OCI-LY3 (cell line): Measurements from ENCODE around the gene PPIP5K1.

ENCODE experiments used
- H2AFZ ChIP-seq: fragments of 200-600, 300-600 bp; shearing (Covaris generic); 2 replicates; pipeline ENCODE4 v1.6.0; 2014; ENCODE audit warnings: antibody characterized with exemption, low read depth, low read length
- H3K27ac ChIP-seq: fragments of 200-600, 300-600 bp; sonication (generic); 2 replicates; pipeline ENCODE4 v1.5.1; 2014; ENCODE audit warnings: mild to moderate bottlenecking, low read length, moderate library complexity, mixed read lengths
- H3K27me3 ChIP-seq: fragments of 200-600, 300-600 bp; sonication (generic); 2 replicates; pipeline ENCODE4 v1.6.1; 2014; ENCODE audit warnings: low read depth, low read length, mixed read lengths
- H3K36me3 ChIP-seq: fragments of 200-600, 300-600 bp; sonication (generic); replicated peaks from 2 replicates; pipeline ENCODE3; 2014; ENCODE audit warnings: low read depth, low read length, mixed read lengths
- H3K4me1 ChIP-seq: fragments of 300-600, 200-600 bp; sonication (generic); 2 replicates; pipeline ENCODE4 v1.6.1; 2014; ENCODE audit warnings: low read length, mixed read lengths
- H3K4me2 ChIP-seq: fragments of 200-600, 300-600 bp; sonication (generic); 2 replicates; pipeline ENCODE4 v1.6.1; 2014; ENCODE audit warnings: low read length, mixed read lengths
- H3K4me3 ChIP-seq: fragments of 300-600, 200-600 bp; sonication (generic); 2 replicates; pipeline ENCODE4 v1.5.1; 2014; ENCODE audit warnings: antibody characterized with exemption, mild to moderate bottlenecking, low read length, moderate library complexity
- H3K79me2 ChIP-seq: fragments of 300-600, 200-600 bp; shearing (Covaris generic); 2 replicates; pipeline ENCODE4 v1.6.1; 2014; ENCODE audit warnings: mild to moderate bottlenecking, low read length, mixed read lengths
- H3K9ac ChIP-seq: fragments of 300-600, 200-600 bp; shearing (Covaris generic); 2 replicates; pipeline ENCODE4 v1.6.0; 2014; ENCODE audit warnings: mild to moderate bottlenecking, low read length, moderate library complexity
- H3K9me3 ChIP-seq: fragments of 200-600, 300-600 bp; shearing (Covaris generic); 2 replicates; pipeline ENCODE4 v1.6.1; 2014; ENCODE audit warnings: low read length, mixed read lengths; ENCODE audit not compliant: insufficient read depth
- H4K20me1 ChIP-seq: fragments of 200-600, 300-600 bp; sonication (generic); 2 replicates; pipeline ENCODE4 v1.6.1; 2016; ENCODE audit warnings: low read length, mixed read lengths; ENCODE audit not compliant: insufficient read depth
- CTCF ChIP-seq: fragments of 200-600, 300-600 bp; sonication (generic); IDR thresholded peaks from 2 replicates; pipeline ENCODE4 v1.5.1; 2014; ENCODE audit warnings: antibody characterized with exemption, low read length, low read depth
- EZH2phosphoT487 ChIP-seq: fragments of 200-600 bp; shearing (Covaris generic); IDR thresholded peaks from 2 replicates; pipeline ENCODE4 v1.6.1; 2018; ENCODE audit warnings: antibody characterized with exemption, mixed run types, low read depth

PPIP5K1 gene

DNA sequence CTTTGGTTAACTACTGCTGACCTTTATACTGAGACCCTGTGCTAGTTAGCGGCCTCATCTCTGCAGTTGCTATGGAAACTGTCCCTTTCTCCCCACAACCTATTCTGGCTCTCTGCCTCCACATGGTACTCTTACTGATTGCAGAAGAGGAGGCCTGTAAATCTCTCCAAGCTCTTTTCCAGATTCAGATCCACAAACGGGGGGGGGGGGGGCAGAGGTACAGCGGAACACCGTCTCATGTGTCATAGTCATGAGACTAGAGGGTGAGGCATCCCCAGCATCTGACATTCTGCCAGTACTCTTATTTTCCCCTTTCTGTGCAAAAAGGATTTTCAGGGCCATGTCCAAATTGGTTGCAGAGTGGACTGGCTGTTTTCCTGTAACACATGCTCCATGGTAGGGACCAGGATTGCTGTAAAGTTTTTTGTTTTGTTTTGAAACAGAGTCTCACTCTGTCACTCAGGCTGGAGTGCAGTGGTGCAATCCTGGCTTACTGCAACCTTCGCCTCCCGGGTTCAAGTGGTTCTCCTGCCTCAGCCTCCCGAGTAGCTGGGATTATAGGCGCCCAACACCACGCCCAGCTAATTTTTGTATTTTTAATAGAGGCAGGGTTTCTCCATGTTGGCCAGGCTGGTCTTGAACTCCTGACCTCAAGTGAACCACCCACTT, 80.9 kb downstream of the PPIP5K1 start:
- no peaks in the 10 kb centered on the region for H3K79me2 ChIP-seq
- H4K20me1 ChIP-seq, result no peaks in the 10 kb centered on the region
- no peaks in the 10 kb centered on the region for H3K9me3 ChIP-seq
- peaks cover 9% of the 10 kb centered on the region for H3K4me1 ChIP-seq
- H3K9ac ChIP-seq, result no peak overlapping the region
- H3K27ac ChIP-seq, result no peak overlapping the region
- no peak overlapping the region for H3K4me3 ChIP-seq
- no peaks in the 10 kb centered on the region for H3K36me3 ChIP-seq
- H3K27me3 ChIP-seq, result peaks cover 14% of the 10 kb centered on the region
- no peak overlapping the region for H3K4me2 ChIP-seq
- TF ChIP-seq EZH2phosphoT487 (no peak), CTCF (no peak)
- no peak overlapping the region for H2AFZ ChIP-seq

- H3K9ac ChIP-seq, result no peak overlapping the region
- H3K79me2 ChIP-seq, result no peaks in the 10 kb centered on the region
- no peak overlapping the region for H3K4me2 ChIP-seq
- H3K4me3 ChIP-seq, result no peak overlapping the region
- no peaks in the 10 kb centered on the region for H3K36me3 ChIP-seq
- no peaks in the 10 kb centered on the region for H3K9me3 ChIP-seq
- no peaks in the 10 kb centered on the region for H4K20me1 ChIP-seq
- peaks cover 14% of the 10 kb centered on the region for H3K27me3 ChIP-seq
- H2AFZ ChIP-seq, result no peak overlapping the region
- TF ChIP-seq CTCF, result no peak
- no peak for TF ChIP-seq EZH2phosphoT487
- H3K4me1 ChIP-seq, result peaks cover 9% of the 10 kb centered on the region
- no peak overlapping the region for H3K27ac ChIP-seq
Observed at GRCh38 chr15:43508421-43508820, 81.6 kb downstream of the PPIP5K1 start.

DNA sequence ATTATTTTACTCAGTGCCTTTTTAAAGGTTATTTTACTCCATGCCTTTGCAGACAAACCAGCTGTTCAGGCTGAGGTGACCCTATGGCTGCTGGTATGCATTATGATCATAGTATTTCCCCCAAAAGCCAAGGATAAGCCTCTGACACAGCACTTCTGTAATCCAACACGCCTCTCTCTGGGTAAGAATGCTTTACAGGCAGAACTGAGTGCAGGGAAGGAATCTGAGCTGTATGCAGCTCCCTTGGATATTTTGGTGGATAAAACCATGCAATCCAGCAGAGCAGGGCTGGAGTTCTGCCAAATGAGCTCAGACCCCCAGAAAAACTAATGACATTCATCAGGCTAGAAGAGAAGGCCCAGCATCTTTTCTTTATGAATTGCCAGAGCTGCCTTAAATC, 84.3 kb downstream of the PPIP5K1 start:
- no peak overlapping the region for H3K9ac ChIP-seq
- no peaks in the 10 kb centered on the region for H4K20me1 ChIP-seq
- H3K27ac ChIP-seq, result no peak overlapping the region
- no peaks in the 10 kb centered on the region for H3K27me3 ChIP-seq
- H2AFZ ChIP-seq, result no peak overlapping the region
- H3K36me3 ChIP-seq, result no peaks in the 10 kb centered on the region
- TF ChIP-seq EZH2phosphoT487 (no peak), CTCF (no peak)
- 0 out of 2 replicates have a peak, but pooled peaks cover 3% of the 10 kb centered on the region for H3K4me1 ChIP-seq
- H3K4me3 ChIP-seq, result no peak overlapping the region
- H3K9me3 ChIP-seq, result no peaks in the 10 kb centered on the region
- no peak overlapping the region for H3K4me2 ChIP-seq
- H3K79me2 ChIP-seq, result no peaks in the 10 kb centered on the region

- TF ChIP-seq EZH2phosphoT487 (no peak), CTCF (no peak)
- H3K27ac ChIP-seq, result no peak overlapping the region
- no peak overlapping the region for H3K4me3 ChIP-seq
- H3K9me3 ChIP-seq, result no peaks in the 10 kb centered on the region
- no peak overlapping the region for H3K4me2 ChIP-seq
- H4K20me1 ChIP-seq, result no peaks in the 10 kb centered on the region
- H2AFZ ChIP-seq, result no peak overlapping the region
- H3K79me2 ChIP-seq, result no peaks in the 10 kb centered on the region
- no peak overlapping the region for H3K9ac ChIP-seq
- H3K4me1 ChIP-seq, result peaks cover 6% of the 10 kb centered on the region
- no peaks in the 10 kb centered on the region for H3K36me3 ChIP-seq
- H3K27me3 ChIP-seq, result no peaks in the 10 kb centered on the region
Observed at GRCh38 chr15:43499635-43500034, 90.4 kb downstream of the PPIP5K1 start.
